ENCODE measurements around the gene IWS1. TPM values are rescaled to one million over a fixed set of nuclear protein-coding genes. Genes with fewer than 3 reads are reported as not detected.

IWS1 gene
- total and polyA plus RNA-seq, 10 of the 15 experiments (the other 5 are each of a cell fraction or from before 2014, with no cell fraction given): 21.9 to 68.9 (median 45.8) TPM

DNA sequence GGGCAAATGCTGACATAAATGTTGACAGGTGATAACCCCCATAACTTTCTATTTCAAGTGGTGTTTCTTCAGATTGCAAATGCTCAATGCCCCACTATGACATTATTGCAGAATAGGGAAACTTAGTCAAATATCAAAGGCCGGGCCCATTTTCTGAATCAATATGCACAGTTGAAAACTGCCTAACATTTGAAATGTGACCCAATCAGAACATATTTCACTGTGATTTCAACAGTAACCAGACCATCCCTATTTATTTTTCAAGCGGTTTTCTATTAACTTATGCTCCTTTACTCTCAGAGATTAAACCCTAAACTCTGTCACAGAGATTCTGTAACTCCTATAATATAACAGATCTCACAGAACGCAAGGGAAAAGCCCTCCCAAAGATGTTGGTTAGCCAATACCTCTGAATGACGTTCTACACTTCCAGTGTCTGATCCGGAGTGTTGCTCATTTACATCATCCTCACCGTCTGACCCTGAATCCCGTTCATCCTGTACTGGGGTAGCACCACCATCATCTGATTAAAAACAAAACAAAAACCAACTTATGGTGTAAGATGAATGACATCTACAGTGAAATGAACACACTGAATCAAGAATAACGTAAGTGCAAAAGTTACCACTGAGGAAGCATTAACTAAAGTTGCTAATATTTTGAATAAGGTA is 2.9 kb downstream of the IWS1 start:
- no peak for ATAC-seq
- H3K79me2 ChIP-seq (ENCODE audit: control insufficient read depth, insufficient read depth, low read length): peaks cover 59% of the 10 kb centered on the region

GRCh38 chr2:127520424-127520823 is 5.9 kb downstream of the IWS1 start:
- no peak for FAIRE-seq
- intact Hi-C loops (cut with micrococcal nuclease; ENCODE audit: unreplicated experiment) (loop anchor here (10.0 kb wide), 1 partner anchor 284 kb away; no protein-coding TSS in a partner anchor), in situ Hi-C loops (cut with MboI) (no loop called here)
- ATAC-seq: no peak
- no peaks in the 10 kb centered on the region for H3K27me3 ChIP-seq (replicated peaks in 1 of 2; ENCODE audit: control insufficient read depth in 2 of 2, insufficient read depth in 2 of 2, low read length in 1 of 2)
- H3K36me3 ChIP-seq (ENCODE audit: control insufficient read depth in 2 of 2, insufficient read depth in 2 of 2, low read length in 1 of 2): peaks cover 2 to 38% of the 10 kb centered on the region in 2 experiments; a peak in 3 of 4 replicates
- H3K4me3 ChIP-seq: no peak overlapping the region
- BruUV-seq (replicated peaks): no TSS peak
- ChIA-PET RAD21 (ENCODE audit: unreplicated experiment) (no interaction called here), SMC1A (ENCODE audit: uncharacterized antibody, unreplicated experiment) (interaction anchor here (1.3 kb wide), 1 partner anchor 14 kb away, joined by 3 read pairs; no protein-coding TSS in a partner anchor), POLR2A (no interaction called here), CTCF (no interaction called here)
- H3K4me1 ChIP-seq (ENCODE audit: control insufficient read depth, insufficient read depth, low read length): no peaks in the 10 kb centered on the region; the same call in 1 of the 2 replicates
- no peaks in the 10 kb centered on the region; the same call in 2 of the 3 replicates for H3K9me3 ChIP-seq (replicated peaks; ENCODE audit: control insufficient read depth, insufficient read depth, low read length)
- peaks cover 3% of the 10 kb centered on the region; the same call in 1 of the 2 replicates for H4K20me1 ChIP-seq (ENCODE audit: control insufficient read depth, insufficient read depth)
- no peak overlapping the region for H3K27ac ChIP-seq (ENCODE audit: control insufficient read depth, insufficient read depth)
- DNase-seq (ENCODE audit: low read depth, low spot score): no peak
- 97% methylated on average over 4 of the region's 4 CpGs for WGBS (ENCODE audit: insufficient coverage, insufficient replicate concordance, low lambda C conversion rate, missing lambda C conversion rate)
- peaks cover 72% of the 10 kb centered on the region for H3K79me2 ChIP-seq (ENCODE audit: control insufficient read depth, insufficient read depth, low read length)
- TF ChIP-seq RBBP5 (conservative IDR thresholded peaks at IDR 0.05): no peak
- no peak for TF ChIP-seq MEF2B (IDR thresholded peaks at IDR 0.05; ENCODE audit: partially characterized antibody, poor library complexity, severe bottlenecking)
- TF ChIP-seq, protein P1, sequence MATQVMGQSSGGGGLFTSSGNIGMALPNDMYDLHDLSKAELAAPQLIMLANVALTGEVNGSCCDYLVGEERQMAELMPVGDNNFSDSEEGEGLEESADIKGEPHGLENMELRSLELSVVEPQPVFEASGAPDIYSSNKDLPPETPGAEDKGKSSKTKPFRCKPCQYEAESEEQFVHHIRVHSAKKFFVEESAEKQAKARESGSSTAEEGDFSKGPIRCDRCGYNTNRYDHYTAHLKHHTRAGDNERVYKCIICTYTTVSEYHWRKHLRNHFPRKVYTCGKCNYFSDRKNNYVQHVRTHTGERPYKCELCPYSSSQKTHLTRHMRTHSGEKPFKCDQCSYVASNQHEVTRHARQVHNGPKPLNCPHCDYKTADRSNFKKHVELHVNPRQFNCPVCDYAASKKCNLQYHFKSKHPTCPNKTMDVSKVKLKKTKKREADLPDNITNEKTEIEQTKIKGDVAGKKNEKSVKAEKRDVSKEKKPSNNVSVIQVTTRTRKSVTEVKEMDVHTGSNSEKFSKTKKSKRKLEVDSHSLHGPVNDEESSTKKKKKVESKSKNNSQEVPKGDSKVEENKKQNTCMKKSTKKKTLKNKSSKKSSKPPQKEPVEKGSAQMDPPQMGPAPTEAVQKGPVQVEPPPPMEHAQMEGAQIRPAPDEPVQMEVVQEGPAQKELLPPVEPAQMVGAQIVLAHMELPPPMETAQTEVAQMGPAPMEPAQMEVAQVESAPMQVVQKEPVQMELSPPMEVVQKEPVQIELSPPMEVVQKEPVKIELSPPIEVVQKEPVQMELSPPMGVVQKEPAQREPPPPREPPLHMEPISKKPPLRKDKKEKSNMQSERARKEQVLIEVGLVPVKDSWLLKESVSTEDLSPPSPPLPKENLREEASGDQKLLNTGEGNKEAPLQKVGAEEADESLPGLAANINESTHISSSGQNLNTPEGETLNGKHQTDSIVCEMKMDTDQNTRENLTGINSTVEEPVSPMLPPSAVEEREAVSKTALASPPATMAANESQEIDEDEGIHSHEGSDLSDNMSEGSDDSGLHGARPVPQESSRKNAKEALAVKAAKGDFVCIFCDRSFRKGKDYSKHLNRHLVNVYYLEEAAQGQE (IDR thresholded peaks at IDR 0.05; ENCODE audit: low read depth, low read length): no peak
- TF ChIP-seq CBFB (IDR thresholded peaks at IDR 0.05; ENCODE audit: low read depth): no peak
- no peak for TF ChIP-seq TAF1 (IDR thresholded peaks at IDR 0.05; ENCODE audit: borderline replicate concordance, low read depth, low read length)
- TF ChIP-seq KAT2A (conservative IDR thresholded peaks at IDR 0.05; ENCODE audit: control insufficient read depth, low read depth, low read length): no peak
- no peak for TF ChIP-seq CHD1 (IDR thresholded peaks at IDR 0.05; ENCODE audit: low read depth, low read length)
- H3K9ac ChIP-seq (ENCODE audit: control insufficient read depth, insufficient read depth, low read length): no peak overlapping the region
- no peak overlapping the region for H3K4me2 ChIP-seq (ENCODE audit: control insufficient read depth, insufficient read depth)
- no peak overlapping the region for H2AFZ ChIP-seq (ENCODE audit: control insufficient read depth, low read depth, low read length)

More for the DNA sequence above, 2.9 kb downstream of the IWS1 start:
- POLR2A ChIA-PET: no interaction called here
- H4K20me1 ChIP-seq (ENCODE audit: control insufficient read depth, insufficient read depth): no peaks in the 10 kb centered on the region; the same call in 1 of the 2 replicates
- H3K4me2 ChIP-seq (ENCODE audit: control insufficient read depth, insufficient read depth): peak overlapping the region; percentile 78
- CTCF ChIA-PET: no interaction called here
- FAIRE-seq: no peak
- RAD21 ChIA-PET (ENCODE audit: unreplicated experiment): no interaction called here
- H3K4me1 ChIP-seq (ENCODE audit: control insufficient read depth, insufficient read depth, low read length): no peaks in the 10 kb centered on the region
- no TSS peak for BruUV-seq (replicated peaks)
- H3K27ac ChIP-seq (ENCODE audit: control insufficient read depth, insufficient read depth): no peak overlapping the region
- TF ChIP-seq CREB1 (IDR thresholded peaks at IDR 0.05; ENCODE audit: low read depth): peak; percentile 48; the same call in 1 of the 2 replicates
- TF ChIP-seq NBN (IDR thresholded peaks at IDR 0.05): no peak
- no peak for TF ChIP-seq SMAD1 (IDR thresholded peaks at IDR 0.05; ENCODE audit: low read depth, partially characterized antibody)
- DNase-seq (ENCODE audit: low read depth, low spot score): no peak
- H3K9ac ChIP-seq (ENCODE audit: control insufficient read depth, insufficient read depth, low read length): no peak overlapping the region
- intact Hi-C loops (cut with micrococcal nuclease; ENCODE audit: unreplicated experiment) (loop anchor here (10.0 kb wide), 1 partner anchor 281 kb away; no protein-coding TSS in a partner anchor), in situ Hi-C loops (cut with MboI) (no loop called here)
- H3K36me3 ChIP-seq (ENCODE audit: control insufficient read depth in 2 of 2, insufficient read depth in 2 of 2, low read length in 1 of 2): peaks cover 2 to 19% of the 10 kb centered on the region in 2 experiments; a peak in 3 of 4 replicates
- H2AFZ ChIP-seq (ENCODE audit: control insufficient read depth, low read depth, low read length): no peak overlapping the region
- H3K9me3 ChIP-seq (replicated peaks; ENCODE audit: control insufficient read depth, insufficient read depth, low read length): no peaks in the 10 kb centered on the region
- 0 out of 2 replicates have a peak overlapping the region, but pooled peaks have one; percentile 31 for H3K4me3 ChIP-seq
- WGBS (ENCODE audit: insufficient coverage, insufficient replicate concordance, low lambda C conversion rate, missing lambda C conversion rate): 54% methylated on average over 8 of the region's 8 CpGs
- SMC1A ChIA-PET (ENCODE audit: uncharacterized antibody, unreplicated experiment): interaction anchor here (1.0 kb wide), 1 partner anchor 15 kb away, joined by 3 read pairs; no protein-coding TSS in a partner anchor
- no peaks in the 10 kb centered on the region for H3K27me3 ChIP-seq (replicated peaks in 1 of 2; ENCODE audit: control insufficient read depth in 2 of 2, insufficient read depth in 2 of 2, low read length in 1 of 2)

Data from GM12878 (cell line).